GM19467 (cell line): ENCODE data around the gene TMEM169.

Experiments
- ATAC-seq: cut with Tn5 transposase; IDR thresholded peaks from one replicate; pipeline ENCODE4 v1.9.1; 2021; ENCODE audit warnings: mild to moderate bottlenecking, moderate library complexity; ENCODE audit not compliant: unreplicated experiment

TMEM169 gene

GRCh38 chr2:216081487-216082116, at the start of gene TMEM169, which contains the start of gene PECR:
TSS of gene TMEM169 (plus strand) at chr2:216081919. CDS start at chr2:216095964, 14,045 bp downstream.
TSS of gene PECR (minus strand) at chr2:216081809. CDS start at chr2:216081741, 68 bp downstream.
- peak; percentile 89 for ATAC-seq

- ATAC-seq, result peak; percentile 77
Observed at GRCh38 chr2:216031960-216032689, 49.6 kb upstream of the TMEM169 start.

- ATAC-seq, result no peak
Observed at GRCh38 chr2:216033403-216033802, 48.3 kb upstream of the TMEM169 start.

GRCh38 chr2:216034065-216034464, 47.7 kb upstream of the TMEM169 start:
- ATAC-seq, result no peak

GRCh38 chr2:216039918-216040317, 41.8 kb upstream of the TMEM169 start:
- no peak for ATAC-seq

- no peak for ATAC-seq
Observed at GRCh38 chr2:216041438-216041837, 40.3 kb upstream of the TMEM169 start.

- no peak for ATAC-seq
Observed at GRCh38 chr2:216043949-216044348, 37.8 kb upstream of the TMEM169 start.

GRCh38 chr2:216044883-216045486, 36.7 kb upstream of the TMEM169 start:
- ATAC-seq, result peak; percentile 81

GRCh38 chr2:216047397-216047796, 34.3 kb upstream of the TMEM169 start:
- no peak for ATAC-seq

GRCh38 chr2:216049452-216049851, 32.3 kb upstream of the TMEM169 start:
- no peak for ATAC-seq

GRCh38 chr2:216051350-216051749, 30.4 kb upstream of the TMEM169 start:
- ATAC-seq, result no peak

GRCh38 chr2:216052420-216052819, 29.3 kb upstream of the TMEM169 start:
- ATAC-seq, result no peak

- ATAC-seq, result no peak
Observed at GRCh38 chr2:216055680-216056079, 26.0 kb upstream of the TMEM169 start.

- ATAC-seq, result peak; percentile 27
Observed at GRCh38 chr2:216056739-216057138, 25.0 kb upstream of the TMEM169 start.

- peak; percentile 84 for ATAC-seq
Observed at GRCh38 chr2:216057688-216058193, 24.0 kb upstream of the TMEM169 start.

GRCh38 chr2:216059233-216059834, 22.4 kb upstream of the TMEM169 start:
- ATAC-seq, result no peak

GRCh38 chr2:216064014-216064630, 17.6 kb upstream of the TMEM169 start:
- ATAC-seq, result no peak

- ATAC-seq, result no peak
Observed at GRCh38 chr2:216064665-216065064, 17.1 kb upstream of the TMEM169 start.

- ATAC-seq, result no peak
Observed at GRCh38 chr2:216066230-216066629, 15.5 kb upstream of the TMEM169 start.

GRCh38 chr2:216069028-216069427, 12.7 kb upstream of the TMEM169 start:
- no peak for ATAC-seq

GRCh38 chr2:216070195-216070594, 11.5 kb upstream of the TMEM169 start:
- ATAC-seq, result no peak
